OCI-LY1 (cell line): ENCODE data around the gene BABAM2.

Source experiments
- EZH2 ChIP-seq: fragments of 200-600 bp; sonication (generic), shearing (Covaris generic); IDR thresholded peaks from 2 replicates; pipeline ENCODE4 v1.8.0; 2017; ENCODE audit warnings: borderline replicate concordance, mixed run types, mild to moderate bottlenecking, antibody characterized with exemption, low read length, moderate library complexity, mixed read lengths
- TF ChIP-seq, protein P1 (sequence below): fragments of 200-600 bp; sonication (generic), shearing (Covaris generic); IDR thresholded peaks from 2 replicates; pipeline ENCODE4 v1.5.1; 2017; ENCODE audit warnings: mild to moderate bottlenecking, antibody characterized with exemption, low read length, moderate library complexity, mixed read lengths

DNA sequence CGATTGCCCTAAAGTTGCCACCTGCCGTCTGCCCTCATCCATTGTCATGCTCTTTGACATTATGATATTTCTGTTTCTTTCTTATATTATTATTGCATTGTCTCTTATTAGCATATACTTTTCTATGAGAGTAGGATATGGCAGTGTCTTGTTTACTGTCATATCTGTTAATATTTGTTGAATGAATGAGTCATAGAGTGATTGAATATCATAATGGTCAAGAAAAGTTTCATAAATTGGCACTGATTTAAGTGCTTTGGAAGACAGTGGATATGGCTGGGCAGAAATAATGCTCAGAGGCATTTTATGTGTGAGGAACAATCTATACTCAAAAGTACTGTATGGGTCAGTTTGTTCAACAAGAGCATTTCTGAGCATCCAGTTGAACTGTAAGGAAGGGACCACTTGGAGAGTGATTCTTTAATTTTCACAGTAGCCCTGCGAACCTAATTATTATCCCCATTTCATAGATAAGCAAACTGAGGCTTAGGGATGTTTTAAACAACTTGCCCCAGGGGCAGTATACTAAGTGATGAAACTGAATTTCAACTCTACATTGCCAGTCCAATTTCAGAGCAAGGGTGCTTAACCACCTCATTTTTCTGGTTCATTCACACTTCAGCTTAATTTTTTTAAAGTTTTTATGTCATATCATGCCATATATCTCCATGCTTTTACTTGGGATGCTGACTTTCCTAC, 326.7 kb downstream of the BABAM2 start:
- TF ChIP-seq, protein P1, sequence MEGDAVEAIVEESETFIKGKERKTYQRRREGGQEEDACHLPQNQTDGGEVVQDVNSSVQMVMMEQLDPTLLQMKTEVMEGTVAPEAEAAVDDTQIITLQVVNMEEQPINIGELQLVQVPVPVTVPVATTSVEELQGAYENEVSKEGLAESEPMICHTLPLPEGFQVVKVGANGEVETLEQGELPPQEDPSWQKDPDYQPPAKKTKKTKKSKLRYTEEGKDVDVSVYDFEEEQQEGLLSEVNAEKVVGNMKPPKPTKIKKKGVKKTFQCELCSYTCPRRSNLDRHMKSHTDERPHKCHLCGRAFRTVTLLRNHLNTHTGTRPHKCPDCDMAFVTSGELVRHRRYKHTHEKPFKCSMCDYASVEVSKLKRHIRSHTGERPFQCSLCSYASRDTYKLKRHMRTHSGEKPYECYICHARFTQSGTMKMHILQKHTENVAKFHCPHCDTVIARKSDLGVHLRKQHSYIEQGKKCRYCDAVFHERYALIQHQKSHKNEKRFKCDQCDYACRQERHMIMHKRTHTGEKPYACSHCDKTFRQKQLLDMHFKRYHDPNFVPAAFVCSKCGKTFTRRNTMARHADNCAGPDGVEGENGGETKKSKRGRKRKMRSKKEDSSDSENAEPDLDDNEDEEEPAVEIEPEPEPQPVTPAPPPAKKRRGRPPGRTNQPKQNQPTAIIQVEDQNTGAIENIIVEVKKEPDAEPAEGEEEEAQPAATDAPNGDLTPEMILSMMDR, result no peak
- no peak for TF ChIP-seq EZH2
